Measurements from ENCODE around the gene PPP4C. TPM values are rescaled to one million over a fixed set of nuclear protein-coding genes. Genes with fewer than 3 reads are reported as not detected.

Gene PPP4C
- total and polyA plus RNA-seq, 2 of the 8 experiments (the other 6 are each of a cell fraction or from before 2014, with no cell fraction given) = 148 to 298 TPM

DNA sequence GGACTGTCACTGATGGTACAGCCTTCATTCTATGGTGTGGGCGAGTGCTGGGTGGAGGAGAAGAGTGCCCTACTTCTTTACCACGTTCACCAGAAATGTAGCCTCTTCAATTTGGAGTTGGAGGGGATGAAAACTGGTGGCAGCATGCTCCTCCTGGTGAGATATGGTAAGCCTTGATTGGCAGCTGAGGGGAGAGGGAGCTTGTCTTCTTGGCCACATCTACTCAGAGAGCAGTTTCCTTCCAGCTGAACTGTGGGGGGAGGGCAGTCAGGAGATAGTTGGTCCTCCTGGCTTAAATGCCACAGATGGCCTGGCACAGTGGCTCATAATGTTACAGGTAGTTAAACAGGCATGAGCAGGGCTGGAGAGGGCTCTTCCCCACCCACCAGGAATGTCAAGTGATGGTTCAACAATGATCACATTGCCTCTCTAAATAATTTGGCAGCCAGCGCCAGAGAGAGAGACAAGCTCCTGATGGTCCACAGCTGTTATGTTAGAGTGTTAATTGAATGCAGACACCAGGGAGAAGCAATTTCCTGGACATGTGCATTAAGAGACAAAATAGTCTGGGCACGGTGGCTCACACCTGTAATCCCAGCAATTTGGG is 56.2 kb downstream of the PPP4C start (continued):
- TF ChIP-seq, protein P1, sequence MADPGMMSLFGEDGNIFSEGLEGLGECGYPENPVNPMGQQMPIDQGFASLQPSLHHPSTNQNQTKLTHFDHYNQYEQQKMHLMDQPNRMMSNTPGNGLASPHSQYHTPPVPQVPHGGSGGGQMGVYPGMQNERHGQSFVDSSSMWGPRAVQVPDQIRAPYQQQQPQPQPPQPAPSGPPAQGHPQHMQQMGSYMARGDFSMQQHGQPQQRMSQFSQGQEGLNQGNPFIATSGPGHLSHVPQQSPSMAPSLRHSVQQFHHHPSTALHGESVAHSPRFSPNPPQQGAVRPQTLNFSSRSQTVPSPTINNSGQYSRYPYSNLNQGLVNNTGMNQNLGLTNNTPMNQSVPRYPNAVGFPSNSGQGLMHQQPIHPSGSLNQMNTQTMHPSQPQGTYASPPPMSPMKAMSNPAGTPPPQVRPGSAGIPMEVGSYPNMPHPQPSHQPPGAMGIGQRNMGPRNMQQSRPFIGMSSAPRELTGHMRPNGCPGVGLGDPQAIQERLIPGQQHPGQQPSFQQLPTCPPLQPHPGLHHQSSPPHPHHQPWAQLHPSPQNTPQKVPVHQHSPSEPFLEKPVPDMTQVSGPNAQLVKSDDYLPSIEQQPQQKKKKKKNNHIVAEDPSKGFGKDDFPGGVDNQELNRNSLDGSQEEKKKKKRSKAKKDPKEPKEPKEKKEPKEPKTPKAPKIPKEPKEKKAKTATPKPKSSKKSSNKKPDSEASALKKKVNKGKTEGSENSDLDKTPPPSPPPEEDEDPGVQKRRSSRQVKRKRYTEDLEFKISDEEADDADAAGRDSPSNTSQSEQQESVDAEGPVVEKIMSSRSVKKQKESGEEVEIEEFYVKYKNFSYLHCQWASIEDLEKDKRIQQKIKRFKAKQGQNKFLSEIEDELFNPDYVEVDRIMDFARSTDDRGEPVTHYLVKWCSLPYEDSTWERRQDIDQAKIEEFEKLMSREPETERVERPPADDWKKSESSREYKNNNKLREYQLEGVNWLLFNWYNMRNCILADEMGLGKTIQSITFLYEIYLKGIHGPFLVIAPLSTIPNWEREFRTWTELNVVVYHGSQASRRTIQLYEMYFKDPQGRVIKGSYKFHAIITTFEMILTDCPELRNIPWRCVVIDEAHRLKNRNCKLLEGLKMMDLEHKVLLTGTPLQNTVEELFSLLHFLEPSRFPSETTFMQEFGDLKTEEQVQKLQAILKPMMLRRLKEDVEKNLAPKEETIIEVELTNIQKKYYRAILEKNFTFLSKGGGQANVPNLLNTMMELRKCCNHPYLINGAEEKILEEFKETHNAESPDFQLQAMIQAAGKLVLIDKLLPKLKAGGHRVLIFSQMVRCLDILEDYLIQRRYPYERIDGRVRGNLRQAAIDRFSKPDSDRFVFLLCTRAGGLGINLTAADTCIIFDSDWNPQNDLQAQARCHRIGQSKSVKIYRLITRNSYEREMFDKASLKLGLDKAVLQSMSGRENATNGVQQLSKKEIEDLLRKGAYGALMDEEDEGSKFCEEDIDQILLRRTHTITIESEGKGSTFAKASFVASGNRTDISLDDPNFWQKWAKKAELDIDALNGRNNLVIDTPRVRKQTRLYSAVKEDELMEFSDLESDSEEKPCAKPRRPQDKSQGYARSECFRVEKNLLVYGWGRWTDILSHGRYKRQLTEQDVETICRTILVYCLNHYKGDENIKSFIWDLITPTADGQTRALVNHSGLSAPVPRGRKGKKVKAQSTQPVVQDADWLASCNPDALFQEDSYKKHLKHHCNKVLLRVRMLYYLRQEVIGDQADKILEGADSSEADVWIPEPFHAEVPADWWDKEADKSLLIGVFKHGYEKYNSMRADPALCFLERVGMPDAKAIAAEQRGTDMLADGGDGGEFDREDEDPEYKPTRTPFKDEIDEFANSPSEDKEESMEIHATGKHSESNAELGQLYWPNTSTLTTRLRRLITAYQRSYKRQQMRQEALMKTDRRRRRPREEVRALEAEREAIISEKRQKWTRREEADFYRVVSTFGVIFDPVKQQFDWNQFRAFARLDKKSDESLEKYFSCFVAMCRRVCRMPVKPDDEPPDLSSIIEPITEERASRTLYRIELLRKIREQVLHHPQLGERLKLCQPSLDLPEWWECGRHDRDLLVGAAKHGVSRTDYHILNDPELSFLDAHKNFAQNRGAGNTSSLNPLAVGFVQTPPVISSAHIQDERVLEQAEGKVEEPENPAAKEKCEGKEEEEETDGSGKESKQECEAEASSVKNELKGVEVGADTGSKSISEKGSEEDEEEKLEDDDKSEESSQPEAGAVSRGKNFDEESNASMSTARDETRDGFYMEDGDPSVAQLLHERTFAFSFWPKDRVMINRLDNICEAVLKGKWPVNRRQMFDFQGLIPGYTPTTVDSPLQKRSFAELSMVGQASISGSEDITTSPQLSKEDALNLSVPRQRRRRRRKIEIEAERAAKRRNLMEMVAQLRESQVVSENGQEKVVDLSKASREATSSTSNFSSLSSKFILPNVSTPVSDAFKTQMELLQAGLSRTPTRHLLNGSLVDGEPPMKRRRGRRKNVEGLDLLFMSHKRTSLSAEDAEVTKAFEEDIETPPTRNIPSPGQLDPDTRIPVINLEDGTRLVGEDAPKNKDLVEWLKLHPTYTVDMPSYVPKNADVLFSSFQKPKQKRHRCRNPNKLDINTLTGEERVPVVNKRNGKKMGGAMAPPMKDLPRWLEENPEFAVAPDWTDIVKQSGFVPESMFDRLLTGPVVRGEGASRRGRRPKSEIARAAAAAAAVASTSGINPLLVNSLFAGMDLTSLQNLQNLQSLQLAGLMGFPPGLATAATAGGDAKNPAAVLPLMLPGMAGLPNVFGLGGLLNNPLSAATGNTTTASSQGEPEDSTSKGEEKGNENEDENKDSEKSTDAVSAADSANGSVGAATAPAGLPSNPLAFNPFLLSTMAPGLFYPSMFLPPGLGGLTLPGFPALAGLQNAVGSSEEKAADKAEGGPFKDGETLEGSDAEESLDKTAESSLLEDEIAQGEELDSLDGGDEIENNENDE (IDR thresholded peaks at IDR 0.05; ENCODE audit: insufficient replicate concordance, low read length) = no peak
- TF ChIP-seq HDAC2 (IDR thresholded peaks at IDR 0.05; ENCODE audit: borderline replicate concordance in 1 of 2, low read depth in 2 of 2, low read length in 2 of 2) = no peak
- TF ChIP-seq TAF7 (optimal IDR thresholded peaks at IDR 0.05; ENCODE audit: borderline replicate concordance, low read depth, low read length) = no peak
- no peak for TF ChIP-seq ZNF274 (IDR thresholded peaks at IDR 0.05; ENCODE audit: borderline replicate concordance, extremely low read depth, low read length)
